Measurements from ENCODE around the gene MEI1.
"Not testable (repeated sequence)": the region's sequence is repeated elsewhere in the genome, so short reads cannot be mapped to it uniquely, and the experiment has no call there.

MEI1 gene

DNA sequence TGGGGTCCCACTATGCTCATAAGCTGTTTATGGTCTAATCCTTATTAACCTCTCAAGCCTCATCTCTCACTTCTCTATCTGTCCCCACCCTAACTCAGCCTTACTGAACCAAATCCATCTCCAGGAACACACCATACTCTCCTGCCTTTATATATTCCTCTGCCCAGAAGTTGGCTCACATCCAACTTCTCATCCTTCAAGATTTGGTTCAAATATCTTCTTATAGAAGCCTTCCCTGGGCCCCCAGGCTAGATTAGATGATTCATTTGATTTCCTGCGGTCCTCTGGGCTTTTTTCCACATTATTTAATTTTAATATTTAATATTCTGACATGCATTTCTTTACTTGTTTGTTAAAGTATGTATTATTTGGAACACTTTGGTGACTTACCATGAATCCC is 23.2 kb downstream of the MEI1 start:
- no peak for DNase-seq (ENCODE audit: insufficient read length, low spot score)
- no peak for TF ChIP-seq CTCF (IDR thresholded peaks at IDR 0.05; ENCODE audit: insufficient read depth, missing control alignments)
- FAIRE-seq, result no peak

DNA sequence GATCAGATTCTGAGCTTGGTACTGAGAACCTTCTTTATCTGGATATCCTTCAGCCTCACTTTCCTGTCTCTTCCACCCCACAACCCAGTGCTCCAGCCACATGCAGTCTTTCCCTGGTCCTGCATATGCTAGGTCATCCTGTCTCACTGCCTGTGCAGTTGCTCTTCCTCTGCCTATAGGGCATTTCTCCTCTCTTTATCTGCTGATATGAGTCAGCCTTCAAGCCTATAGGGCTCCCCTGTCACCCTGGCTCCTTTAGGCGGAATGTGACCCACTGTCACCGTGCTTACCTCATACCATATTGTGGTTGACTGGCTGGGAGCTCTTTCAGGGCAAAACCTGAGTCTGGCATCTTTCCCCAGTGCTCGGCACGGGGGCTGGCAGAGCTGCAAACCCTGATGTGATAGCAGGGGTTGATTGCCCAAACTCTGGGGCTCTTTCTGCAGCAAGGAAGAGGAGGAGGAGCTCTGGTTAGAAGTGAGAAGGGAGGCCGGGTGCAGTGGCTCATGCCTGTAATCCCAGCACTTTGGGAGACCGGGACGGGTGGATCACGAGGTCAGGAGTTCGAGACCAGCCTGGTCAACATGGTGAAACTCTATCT is 26.3 kb downstream of the MEI1 start:
- TF ChIP-seq CTCF (IDR thresholded peaks at IDR 0.05; ENCODE audit: insufficient read depth, missing control alignments), result no peak
- FAIRE-seq, result no peak
- no peak for DNase-seq (ENCODE audit: insufficient read length, low spot score)

GRCh38 chr22:41731609-41732008 is 32.3 kb downstream of the MEI1 start:
- no peak for FAIRE-seq
- no peak for DNase-seq (ENCODE audit: insufficient read length, low spot score)

GRCh38 chr22:41732096-41732772 is 32.9 kb downstream of the MEI1 start:
- DNase-seq (ENCODE audit: insufficient read length, low spot score), result no peak
- no peak for FAIRE-seq
- TF ChIP-seq CTCF (IDR thresholded peaks at IDR 0.05; ENCODE audit: insufficient read depth, missing control alignments), result no peak

More at GRCh38 chr22:41731609-41732008, 32.3 kb downstream of the MEI1 start:
- TF ChIP-seq CTCF (IDR thresholded peaks at IDR 0.05; ENCODE audit: insufficient read depth, missing control alignments), result no peak

DNA sequence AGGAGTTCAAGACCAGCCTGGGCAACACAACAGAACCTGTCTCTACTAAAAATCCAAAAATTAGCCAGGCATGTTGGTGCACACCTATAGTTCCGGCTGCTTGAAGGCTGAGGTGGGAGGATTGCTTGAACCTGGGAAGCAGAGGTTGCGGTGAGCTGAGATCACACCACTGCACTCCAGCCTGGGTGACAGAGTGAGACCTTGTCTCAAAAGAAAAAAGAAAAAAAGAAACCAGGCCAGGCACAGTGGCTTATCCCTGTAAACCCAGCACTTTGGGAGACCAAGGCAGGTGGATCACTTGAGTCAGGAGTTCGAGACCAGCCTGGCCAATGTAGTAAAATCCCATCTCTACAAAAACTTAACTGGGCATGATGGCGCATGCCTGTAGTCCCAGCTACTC is 33.9 kb downstream of the MEI1 start:
- DNase-seq (ENCODE audit: insufficient read length, low spot score); FAIRE-seq: not testable (repeated sequence)

DNA sequence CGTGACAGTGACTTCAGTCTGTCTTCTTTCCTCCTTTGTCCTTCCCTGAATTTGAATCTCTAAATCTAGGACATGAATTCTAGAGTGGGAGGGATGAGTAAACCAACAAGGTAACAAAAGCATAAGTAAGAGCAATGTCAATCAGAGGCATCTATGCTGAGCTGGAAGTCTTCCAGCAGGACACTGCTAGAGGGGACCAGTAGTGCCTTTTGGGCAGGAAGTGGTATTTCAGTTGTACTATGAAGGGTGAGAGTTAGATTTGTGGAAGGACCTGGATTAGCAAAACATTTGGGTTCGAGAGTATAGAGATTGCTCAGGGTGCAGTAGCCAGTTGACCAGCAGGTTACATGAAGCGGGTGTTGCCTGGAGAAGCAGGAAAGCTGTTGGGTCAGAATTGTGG is 40.3 kb downstream of the MEI1 start:
- FAIRE-seq (no peak), DNase-seq (ENCODE audit: insufficient read length, low spot score) (no peak)
- no peak for TF ChIP-seq CTCF (IDR thresholded peaks at IDR 0.05; ENCODE audit: insufficient read depth, missing control alignments)

DNA sequence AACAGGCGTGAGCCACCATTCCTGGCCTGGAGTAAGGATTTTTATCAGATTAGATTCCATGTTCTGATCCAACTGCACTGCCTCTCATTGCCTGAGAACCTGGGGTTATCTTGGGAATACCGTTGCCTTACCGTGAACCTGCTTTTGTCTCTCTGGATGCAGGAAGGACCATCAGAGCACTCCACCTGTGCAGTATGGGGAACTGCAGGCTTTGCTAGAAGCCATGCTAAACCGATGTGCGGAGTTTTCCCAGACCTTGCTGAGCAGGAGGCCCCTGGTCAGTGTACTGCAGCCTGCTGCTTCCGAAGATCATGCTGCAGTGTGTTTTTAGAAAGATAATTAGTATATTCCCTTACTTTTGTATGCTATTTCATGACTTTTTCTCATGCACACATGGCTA is 43.6 kb downstream of the MEI1 start:
- no peak for FAIRE-seq
- no peak for DNase-seq (ENCODE audit: insufficient read length, low spot score)

More for the DNA sequence above, 43.6 kb downstream of the MEI1 start:
- TF ChIP-seq CTCF (IDR thresholded peaks at IDR 0.05; ENCODE audit: insufficient read depth, missing control alignments), result no peak
